GM23338 (cell line): ENCODE measurements around the gene SNRPA1. TPM values are rescaled to one million over a fixed set of nuclear protein-coding genes. Genes with fewer than 3 reads are reported as not detected.

Experiments used
- ATAC-seq: fragments of 200-7000 bp; cut with Tn5 transposase; 3 replicates; pipeline ENCODE4 v1.9.1; 2020
- DNase-seq: peaks from one replicate; pipeline ENCODE4 v3.0.0-alpha.2; 2015; ENCODE audit warnings: low spot score
- H2AFZ ChIP-seq: fragments of 200-600 bp; sonication (generic); 2 replicates; pipeline ENCODE4 v1.8.0; 2016; ENCODE audit warnings: antibody characterized with exemption, mild to moderate bottlenecking, moderate library complexity
- H3F3A ChIP-seq: fragments of 200-600 bp; sonication (generic); replicated peaks from 2 replicates; pipeline ENCODE4 v1.8.0; 2017; ENCODE audit warnings: antibody characterized with exemption, mixed run types, low read depth
- H3K27ac ChIP-seq: fragments of 200-600 bp; sonication (generic); 2 replicates; pipeline ENCODE4 v1.6.1; 2016; ENCODE audit warnings: low read depth
- H3K27me3 ChIP-seq: fragments of 200-600 bp; sonication (generic); 2 replicates; pipeline ENCODE4 v1.8.0; 2016; ENCODE audit warnings: mild to moderate bottlenecking, mixed run types, moderate library complexity; ENCODE audit not compliant: insufficient read depth
- H3K36me3 ChIP-seq: fragments of 200-600 bp; sonication (generic); 2 replicates; pipeline ENCODE4 v1.8.0; 2016; ENCODE audit warnings: mild to moderate bottlenecking; ENCODE audit not compliant: insufficient read depth
- H3K4me1 ChIP-seq: fragments of 200-600 bp; sonication (generic); 2 replicates; pipeline ENCODE4 v1.8.0; 2016; ENCODE audit warnings: mild to moderate bottlenecking, moderate library complexity; ENCODE audit not compliant: insufficient read depth
- H3K4me2 ChIP-seq: fragments of 200-600 bp; sonication (generic); 2 replicates; pipeline ENCODE4 v1.7.1; 2017; ENCODE audit warnings: mixed run types
- H3K4me3 ChIP-seq: fragments of 200-600 bp; sonication (generic); 2 replicates; pipeline ENCODE4 v1.6.1; 2016; ENCODE audit warnings: mixed run types
- H3K79me2 ChIP-seq: fragments of 200-600 bp; sonication (generic); replicated peaks from 2 replicates; pipeline ENCODE4 v1.8.0; 2017; ENCODE audit warnings: mild to moderate bottlenecking; ENCODE audit not compliant: insufficient read depth
- H3K9me2 ChIP-seq: fragments of 200-600 bp; sonication (generic); 2 replicates; pipeline ENCODE4 v1.8.0; 2017; ENCODE audit not compliant: insufficient read depth
- H4K20me1 ChIP-seq: fragments of 200-600 bp; sonication (generic); replicated peaks from 2 replicates; pipeline ENCODE4 v1.8.0; 2017; ENCODE audit warnings: mild to moderate bottlenecking; ENCODE audit not compliant: insufficient read depth
- H3K27ac Mint-ChIP-seq: 2 replicates; pipeline ENCODE4 v1.8.0; 2020; ENCODE audit warnings: inconsistent platforms, mild to moderate bottlenecking, moderate library complexity, mixed read lengths
- H3K27me3 Mint-ChIP-seq: 3 replicates; pipeline ENCODE4 v1.8.0; 2022; ENCODE audit warnings: low read depth, mild to moderate bottlenecking, moderate library complexity, mixed read lengths, inconsistent platforms; ENCODE audit not compliant: insufficient read depth, poor library complexity
- H3K36me3 Mint-ChIP-seq: 3 replicates; pipeline ENCODE4 v1.8.0; 2021; ENCODE audit warnings: low read depth, mild to moderate bottlenecking, inconsistent platforms, moderate library complexity, mixed read lengths
- H3K4me1 Mint-ChIP-seq: 3 replicates; pipeline ENCODE4 v1.8.0; 2020; ENCODE audit warnings: mild to moderate bottlenecking, inconsistent platforms, mixed read lengths
- H3K4me3 Mint-ChIP-seq: 3 replicates; pipeline ENCODE4 v1.8.0; 2021; ENCODE audit warnings: moderate library complexity, mild to moderate bottlenecking, inconsistent platforms, mixed read lengths
- H3K9me3 Mint-ChIP-seq: 3 replicates; pipeline ENCODE4 v1.8.0; 2020; ENCODE audit warnings: moderate library complexity, mild to moderate bottlenecking, inconsistent platforms, mixed read lengths
- CREB1 ChIP-seq: fragments of 250-450 bp; sonication (Bioruptor Pico); IDR thresholded peaks from 2 replicates; pipeline ENCODE4 v1.5.0; 2020; ENCODE audit warnings: low read depth, mild to moderate bottlenecking, moderate library complexity
- EZH2 ChIP-seq: fragments of 200-600 bp; sonication (generic); IDR thresholded peaks from one replicate; pipeline ENCODE4 v1.8.0; 2017; ENCODE audit warnings: antibody characterized with exemption, mild to moderate bottlenecking, low read depth; ENCODE audit not compliant: unreplicated experiment
- EZH2phosphoT487 ChIP-seq: fragments of 200-600 bp; sonication (generic); IDR thresholded peaks from one replicate; pipeline ENCODE4 v1.8.1; 2018; ENCODE audit warnings: antibody characterized with exemption; ENCODE audit not compliant: unreplicated experiment
- JUNB ChIP-seq: IDR thresholded peaks from one replicate; pipeline ENCODE4 v1.6.1; 2016; ENCODE audit warnings: antibody characterized with exemption; ENCODE audit not compliant: unreplicated experiment
- NANOG ChIP-seq: IDR thresholded peaks from 2 replicates; pipeline ENCODE4 v1.6.1; 2016; ENCODE audit warnings: antibody characterized with exemption, borderline replicate concordance
- POLR2AphosphoS5 ChIP-seq: IDR thresholded peaks from 2 replicates; pipeline ENCODE4 v1.6.1; 2016; ENCODE audit warnings: antibody characterized with exemption, low read depth
- STAT1 ChIP-seq: IDR thresholded peaks from one replicate; pipeline ENCODE4 v1.6.1; 2016; ENCODE audit warnings: antibody characterized with exemption; ENCODE audit not compliant: unreplicated experiment
- ZNF114 ChIP-seq: fragments of 250-450 bp; sonication (Bioruptor Pico); IDR thresholded peaks from 2 replicates; pipeline ENCODE4 v1.5.0; 2020; ENCODE audit warnings: mild to moderate bottlenecking, moderate library complexity
- ZNF331 ChIP-seq: fragments of 250-450 bp; sonication (Bioruptor Pico); IDR thresholded peaks from 2 replicates; pipeline ENCODE4 v1.5.0; 2020; ENCODE audit warnings: low read depth, mild to moderate bottlenecking, moderate library complexity
- polyA plus RNA-seq: library from polyadenylated mRNA; unstranded; fragments of >200 nt; fragmentation: Nextera tagmentation; extraction: Ambion mirVana; gene quantifications from 2 replicates; pipeline ENCODE4 v1.2.1, GENCODE V29; 2016
- total RNA-seq: library from RNA; depleted of rRNA; stranded (reverse); fragments of >200 nt; shearing (Covaris generic); gene quantifications from 2 replicates; pipeline ENCODE4 v1.2.3, GENCODE V29; 2014
- TF ChIP-seq, protein P1 (sequence below), 2 experiments: fragments of 200-600 bp in 1 of 2; sonication (generic) in 1 of 2; conservative IDR thresholded peaks; 2 replicates each; pipeline versions ENCODE4 v1.5.1 to v1.6.1; 2016 to 2017; ENCODE audit warnings: antibody characterized with exemption in 2 of 2, low read depth in 2 of 2, mild to moderate bottlenecking in 2 of 2, moderate library complexity in 1 of 2
- TF ChIP-seq, protein P2 (sequence below): IDR thresholded peaks from one replicate; pipeline ENCODE4 v1.6.1; 2018; ENCODE audit warnings: antibody characterized with exemption; ENCODE audit not compliant: unreplicated experiment
- TF ChIP-seq, protein P3 (sequence below): IDR thresholded peaks from 2 replicates; pipeline ENCODE4 v1.6.1; 2016; ENCODE audit warnings: antibody characterized with exemption

Gene SNRPA1
- total and polyA plus RNA-seq, 2 experiments from 2014 or later = 170 to 361 TPM

- TF ChIP-seq, protein P1, sequence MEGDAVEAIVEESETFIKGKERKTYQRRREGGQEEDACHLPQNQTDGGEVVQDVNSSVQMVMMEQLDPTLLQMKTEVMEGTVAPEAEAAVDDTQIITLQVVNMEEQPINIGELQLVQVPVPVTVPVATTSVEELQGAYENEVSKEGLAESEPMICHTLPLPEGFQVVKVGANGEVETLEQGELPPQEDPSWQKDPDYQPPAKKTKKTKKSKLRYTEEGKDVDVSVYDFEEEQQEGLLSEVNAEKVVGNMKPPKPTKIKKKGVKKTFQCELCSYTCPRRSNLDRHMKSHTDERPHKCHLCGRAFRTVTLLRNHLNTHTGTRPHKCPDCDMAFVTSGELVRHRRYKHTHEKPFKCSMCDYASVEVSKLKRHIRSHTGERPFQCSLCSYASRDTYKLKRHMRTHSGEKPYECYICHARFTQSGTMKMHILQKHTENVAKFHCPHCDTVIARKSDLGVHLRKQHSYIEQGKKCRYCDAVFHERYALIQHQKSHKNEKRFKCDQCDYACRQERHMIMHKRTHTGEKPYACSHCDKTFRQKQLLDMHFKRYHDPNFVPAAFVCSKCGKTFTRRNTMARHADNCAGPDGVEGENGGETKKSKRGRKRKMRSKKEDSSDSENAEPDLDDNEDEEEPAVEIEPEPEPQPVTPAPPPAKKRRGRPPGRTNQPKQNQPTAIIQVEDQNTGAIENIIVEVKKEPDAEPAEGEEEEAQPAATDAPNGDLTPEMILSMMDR (conservative IDR thresholded peaks at IDR 0.05; ENCODE audit: low read depth in 2 of 2) = no peak
- TF ChIP-seq JUNB = no peak
- no peak for TF ChIP-seq ZNF114 (CRISPR knock-in tag)
- no peak for TF ChIP-seq NANOG
Observed at GRCh38 chr15:101266034-101266433, 29.0 kb downstream of the SNRPA1 start (continued).

DNA sequence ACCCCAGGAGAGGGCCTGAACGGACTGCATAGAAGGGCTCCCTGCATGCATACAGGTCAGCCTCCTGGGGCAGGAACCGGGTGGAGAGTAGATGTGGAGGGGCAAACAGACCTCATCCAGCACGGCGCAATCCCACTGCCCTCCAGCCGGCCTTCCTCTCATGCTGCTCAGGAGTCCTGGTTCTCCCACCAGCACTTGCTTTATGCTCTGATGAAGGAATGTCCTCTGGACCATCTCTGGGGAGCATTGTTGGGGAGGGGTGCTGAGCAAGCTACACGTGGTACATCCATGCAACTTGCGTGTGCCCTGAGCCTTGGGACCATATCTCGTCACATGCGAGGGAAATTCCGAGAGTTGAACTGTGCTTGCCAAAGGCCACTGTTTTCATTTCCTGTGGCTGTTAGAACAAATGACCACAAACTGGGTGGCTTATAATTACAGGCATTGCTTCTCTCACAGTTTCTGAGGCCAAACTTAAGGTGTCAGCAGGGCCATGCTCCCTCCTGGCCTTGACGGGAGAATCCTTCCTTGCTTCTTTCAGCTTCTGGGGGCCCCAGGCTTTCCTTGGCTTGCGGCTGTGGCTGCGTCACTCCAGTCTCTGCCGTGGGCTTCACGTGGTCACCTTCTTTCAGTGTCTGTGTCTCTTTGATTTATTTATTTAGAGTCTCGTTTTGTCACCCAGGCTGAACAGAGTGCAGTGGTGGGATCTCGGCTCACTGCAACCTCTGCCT, 30.0 kb downstream of the SNRPA1 start:
- H3K36me3 Mint-ChIP-seq = peaks cover 11% of the 10 kb centered on the region
- Histone ChIP-seq H3K36me3 (no peaks in the 10 kb centered on the region), H4K20me1 (no peaks in the 10 kb centered on the region), H3K9me2 (no peaks in the 10 kb centered on the region), H3K79me2 (no peaks in the 10 kb centered on the region), H3K4me2 (no peak overlapping the region), H3K27me3 (no peaks in the 10 kb centered on the region), H3K4me3 (no peak overlapping the region), H3K27ac (no peak overlapping the region), H3F3A (no peaks in the 10 kb centered on the region), H3K4me1 (peaks cover 8% of the 10 kb centered on the region; the same call in 1 of the 2 replicates), H2AFZ (no peak overlapping the region)
- H3K4me3 Mint-ChIP-seq = no peak overlapping the region
- H3K9me3 Mint-ChIP-seq = no peaks in the 10 kb centered on the region
- peaks cover 9% of the 10 kb centered on the region for H3K4me1 Mint-ChIP-seq
- H3K27ac Mint-ChIP-seq = no peak overlapping the region
- no peak for ATAC-seq
- peaks cover 12% of the 10 kb centered on the region for H3K27me3 Mint-ChIP-seq
- DNase-seq = no peak
- TF ChIP-seq, protein P1 (conservative IDR thresholded peaks at IDR 0.05; ENCODE audit: low read depth in 2 of 2) = no peak
- TF ChIP-seq EZH2phosphoT487 (no peak), ZNF331 (CRISPR knock-in tag) (no peak), EZH2 (no peak), STAT1 (no peak), NANOG (no peak), JUNB (no peak), CREB1 (CRISPR knock-in tag) (no peak), POLR2AphosphoS5 (no peak)
- TF ChIP-seq, protein P2, sequence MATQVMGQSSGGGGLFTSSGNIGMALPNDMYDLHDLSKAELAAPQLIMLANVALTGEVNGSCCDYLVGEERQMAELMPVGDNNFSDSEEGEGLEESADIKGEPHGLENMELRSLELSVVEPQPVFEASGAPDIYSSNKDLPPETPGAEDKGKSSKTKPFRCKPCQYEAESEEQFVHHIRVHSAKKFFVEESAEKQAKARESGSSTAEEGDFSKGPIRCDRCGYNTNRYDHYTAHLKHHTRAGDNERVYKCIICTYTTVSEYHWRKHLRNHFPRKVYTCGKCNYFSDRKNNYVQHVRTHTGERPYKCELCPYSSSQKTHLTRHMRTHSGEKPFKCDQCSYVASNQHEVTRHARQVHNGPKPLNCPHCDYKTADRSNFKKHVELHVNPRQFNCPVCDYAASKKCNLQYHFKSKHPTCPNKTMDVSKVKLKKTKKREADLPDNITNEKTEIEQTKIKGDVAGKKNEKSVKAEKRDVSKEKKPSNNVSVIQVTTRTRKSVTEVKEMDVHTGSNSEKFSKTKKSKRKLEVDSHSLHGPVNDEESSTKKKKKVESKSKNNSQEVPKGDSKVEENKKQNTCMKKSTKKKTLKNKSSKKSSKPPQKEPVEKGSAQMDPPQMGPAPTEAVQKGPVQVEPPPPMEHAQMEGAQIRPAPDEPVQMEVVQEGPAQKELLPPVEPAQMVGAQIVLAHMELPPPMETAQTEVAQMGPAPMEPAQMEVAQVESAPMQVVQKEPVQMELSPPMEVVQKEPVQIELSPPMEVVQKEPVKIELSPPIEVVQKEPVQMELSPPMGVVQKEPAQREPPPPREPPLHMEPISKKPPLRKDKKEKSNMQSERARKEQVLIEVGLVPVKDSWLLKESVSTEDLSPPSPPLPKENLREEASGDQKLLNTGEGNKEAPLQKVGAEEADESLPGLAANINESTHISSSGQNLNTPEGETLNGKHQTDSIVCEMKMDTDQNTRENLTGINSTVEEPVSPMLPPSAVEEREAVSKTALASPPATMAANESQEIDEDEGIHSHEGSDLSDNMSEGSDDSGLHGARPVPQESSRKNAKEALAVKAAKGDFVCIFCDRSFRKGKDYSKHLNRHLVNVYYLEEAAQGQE = no peak
- TF ChIP-seq, protein P3, sequence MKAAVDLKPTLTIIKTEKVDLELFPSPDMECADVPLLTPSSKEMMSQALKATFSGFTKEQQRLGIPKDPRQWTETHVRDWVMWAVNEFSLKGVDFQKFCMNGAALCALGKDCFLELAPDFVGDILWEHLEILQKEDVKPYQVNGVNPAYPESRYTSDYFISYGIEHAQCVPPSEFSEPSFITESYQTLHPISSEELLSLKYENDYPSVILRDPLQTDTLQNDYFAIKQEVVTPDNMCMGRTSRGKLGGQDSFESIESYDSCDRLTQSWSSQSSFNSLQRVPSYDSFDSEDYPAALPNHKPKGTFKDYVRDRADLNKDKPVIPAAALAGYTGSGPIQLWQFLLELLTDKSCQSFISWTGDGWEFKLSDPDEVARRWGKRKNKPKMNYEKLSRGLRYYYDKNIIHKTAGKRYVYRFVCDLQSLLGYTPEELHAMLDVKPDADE = no peak
